ENCODE results near the gene KCND3.

Gene KCND3

GRCh38 chr1:111846842-111847241, 142.6 kb downstream of the KCND3 start:
- Histone ChIP-seq H3K27ac (ENCODE audit: low read depth, low read length) (no peak overlapping the region), H3F3A (ENCODE audit: control insufficient read depth, insufficient read depth) (no peaks in the 10 kb centered on the region), H3K4me1 (ENCODE audit: control insufficient read depth, low read length) (no peaks in the 10 kb centered on the region), H4K20me1 (ENCODE audit: control insufficient read depth, insufficient read depth, low read depth, low read length) (no peaks in the 10 kb centered on the region), H3K4me3 (ENCODE audit: low read length) (no peak overlapping the region), H3K79me2 (ENCODE audit: control insufficient read depth, low read length) (no peaks in the 10 kb centered on the region), H3K27me3 (ENCODE audit: control insufficient read depth, low read length) (peaks cover 19% of the 10 kb centered on the region; the same call in 1 of the 2 replicates), H3K4me2 (ENCODE audit: low read length) (no peak overlapping the region), H3K9me3 (ENCODE audit: control insufficient read depth, insufficient read depth, low read length) (no peaks in the 10 kb centered on the region), H3K36me3 (ENCODE audit: control insufficient read depth, low read length) (no peaks in the 10 kb centered on the region), H3K9me2 (replicated peaks; ENCODE audit: control insufficient read depth, low read length) (no peaks in the 10 kb centered on the region)
- TF ChIP-seq EZH2phosphoT487 (IDR thresholded peaks at IDR 0.05; ENCODE audit: borderline replicate concordance, low read length), result no peak
- TF ChIP-seq, protein P1, sequence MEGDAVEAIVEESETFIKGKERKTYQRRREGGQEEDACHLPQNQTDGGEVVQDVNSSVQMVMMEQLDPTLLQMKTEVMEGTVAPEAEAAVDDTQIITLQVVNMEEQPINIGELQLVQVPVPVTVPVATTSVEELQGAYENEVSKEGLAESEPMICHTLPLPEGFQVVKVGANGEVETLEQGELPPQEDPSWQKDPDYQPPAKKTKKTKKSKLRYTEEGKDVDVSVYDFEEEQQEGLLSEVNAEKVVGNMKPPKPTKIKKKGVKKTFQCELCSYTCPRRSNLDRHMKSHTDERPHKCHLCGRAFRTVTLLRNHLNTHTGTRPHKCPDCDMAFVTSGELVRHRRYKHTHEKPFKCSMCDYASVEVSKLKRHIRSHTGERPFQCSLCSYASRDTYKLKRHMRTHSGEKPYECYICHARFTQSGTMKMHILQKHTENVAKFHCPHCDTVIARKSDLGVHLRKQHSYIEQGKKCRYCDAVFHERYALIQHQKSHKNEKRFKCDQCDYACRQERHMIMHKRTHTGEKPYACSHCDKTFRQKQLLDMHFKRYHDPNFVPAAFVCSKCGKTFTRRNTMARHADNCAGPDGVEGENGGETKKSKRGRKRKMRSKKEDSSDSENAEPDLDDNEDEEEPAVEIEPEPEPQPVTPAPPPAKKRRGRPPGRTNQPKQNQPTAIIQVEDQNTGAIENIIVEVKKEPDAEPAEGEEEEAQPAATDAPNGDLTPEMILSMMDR (IDR thresholded peaks at IDR 0.05; ENCODE audit: low read depth, low read length, poor library complexity, severe bottlenecking), result no peak

- no peaks in the 10 kb centered on the region for H4K20me1 ChIP-seq (ENCODE audit: control insufficient read depth, insufficient read depth, low read depth, low read length)
- H3K9me2 ChIP-seq (replicated peaks; ENCODE audit: control insufficient read depth, low read length), result no peaks in the 10 kb centered on the region
- H3K4me1 ChIP-seq (ENCODE audit: control insufficient read depth, low read length), result no peaks in the 10 kb centered on the region
- no peaks in the 10 kb centered on the region for H3K36me3 ChIP-seq (ENCODE audit: control insufficient read depth, low read length)
- no peaks in the 10 kb centered on the region for H3K9me3 ChIP-seq (ENCODE audit: control insufficient read depth, insufficient read depth, low read length)
- H3K4me2 ChIP-seq (ENCODE audit: low read length), result no peak overlapping the region
- no peak for TF ChIP-seq EZH2phosphoT487 (IDR thresholded peaks at IDR 0.05; ENCODE audit: borderline replicate concordance, low read length)
- TF ChIP-seq, protein P1 (IDR thresholded peaks at IDR 0.05; ENCODE audit: low read depth, low read length, poor library complexity, severe bottlenecking), result no peak
- no peaks in the 10 kb centered on the region for H3K79me2 ChIP-seq (ENCODE audit: control insufficient read depth, low read length)
- no peak overlapping the region for H3K4me3 ChIP-seq (ENCODE audit: low read length)
- no peak overlapping the region for H3K27ac ChIP-seq (ENCODE audit: low read depth, low read length)
- peaks cover 7% of the 10 kb centered on the region; the same call in 1 of the 2 replicates for H3K27me3 ChIP-seq (ENCODE audit: control insufficient read depth, low read length)
- H3F3A ChIP-seq (ENCODE audit: control insufficient read depth, insufficient read depth), result no peaks in the 10 kb centered on the region
Observed at GRCh38 chr1:111843177-111843576, 146.3 kb downstream of the KCND3 start.

- Histone ChIP-seq H3K79me2 (ENCODE audit: control insufficient read depth, low read length) (no peaks in the 10 kb centered on the region), H3K36me3 (ENCODE audit: control insufficient read depth, low read length) (no peaks in the 10 kb centered on the region), H3K27ac (ENCODE audit: low read depth, low read length) (no peak overlapping the region), H3K9me2 (replicated peaks; ENCODE audit: control insufficient read depth, low read length) (no peaks in the 10 kb centered on the region), H4K20me1 (ENCODE audit: control insufficient read depth, insufficient read depth, low read depth, low read length) (no peaks in the 10 kb centered on the region), H3K27me3 (ENCODE audit: control insufficient read depth, low read length) (peaks cover 7% of the 10 kb centered on the region; the same call in 1 of the 2 replicates), H3K4me3 (ENCODE audit: low read length) (no peak overlapping the region), H3F3A (ENCODE audit: control insufficient read depth, insufficient read depth) (no peaks in the 10 kb centered on the region), H3K4me1 (ENCODE audit: control insufficient read depth, low read length) (no peaks in the 10 kb centered on the region), H3K9me3 (ENCODE audit: control insufficient read depth, insufficient read depth, low read length) (no peaks in the 10 kb centered on the region), H3K4me2 (ENCODE audit: low read length) (no peak overlapping the region)
- TF ChIP-seq, protein P1 (IDR thresholded peaks at IDR 0.05; ENCODE audit: low read depth, low read length, poor library complexity, severe bottlenecking), result no peak
- no peak for TF ChIP-seq EZH2phosphoT487 (IDR thresholded peaks at IDR 0.05; ENCODE audit: borderline replicate concordance, low read length)
Observed at GRCh38 chr1:111842411-111842810, 147.1 kb downstream of the KCND3 start.
